LNCaP clone FGC (cell line): ENCODE data around the gene ZNF536.

Source experiments
- DNase-seq: peaks from one replicate; pipeline ENCODE4 v3.0.0-alpha.2; 2011; ENCODE audit warnings: low read depth
- H3K4me3 ChIP-seq: 2 replicates; pipeline ENCODE4 v1.5.1; 2011; ENCODE audit warnings: mild to moderate bottlenecking, low read depth, low read length, control low read depth
- TF ChIP-seq, protein P1 (sequence below): IDR thresholded peaks from 2 replicates; pipeline ENCODE4 v1.5.1; 2012; ENCODE audit warnings: mild to moderate bottlenecking; ENCODE audit not compliant: control insufficient read depth, insufficient read depth; ENCODE audit errors: extremely low read depth

ZNF536 gene

DNA sequence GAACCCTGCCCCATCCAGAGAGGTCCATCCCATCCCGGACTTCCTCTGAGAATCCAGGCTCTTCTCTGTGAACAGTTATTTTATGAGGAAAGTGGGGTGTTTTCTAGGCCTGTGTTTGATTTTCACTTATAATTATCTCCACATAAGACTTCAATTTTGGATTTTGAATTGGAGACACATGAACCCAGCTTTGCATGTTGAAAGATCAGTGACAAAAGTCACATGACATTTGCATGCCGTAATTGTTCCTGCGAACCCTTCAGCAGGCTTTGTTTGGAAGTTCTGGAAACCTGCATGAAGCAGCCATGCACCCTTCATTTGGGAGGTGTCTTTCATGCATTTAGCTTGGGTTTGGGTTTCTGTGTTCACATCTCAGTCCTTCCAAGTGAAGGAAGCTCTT, 44.9 kb upstream of the ZNF536 start:
- TF ChIP-seq, protein P1, sequence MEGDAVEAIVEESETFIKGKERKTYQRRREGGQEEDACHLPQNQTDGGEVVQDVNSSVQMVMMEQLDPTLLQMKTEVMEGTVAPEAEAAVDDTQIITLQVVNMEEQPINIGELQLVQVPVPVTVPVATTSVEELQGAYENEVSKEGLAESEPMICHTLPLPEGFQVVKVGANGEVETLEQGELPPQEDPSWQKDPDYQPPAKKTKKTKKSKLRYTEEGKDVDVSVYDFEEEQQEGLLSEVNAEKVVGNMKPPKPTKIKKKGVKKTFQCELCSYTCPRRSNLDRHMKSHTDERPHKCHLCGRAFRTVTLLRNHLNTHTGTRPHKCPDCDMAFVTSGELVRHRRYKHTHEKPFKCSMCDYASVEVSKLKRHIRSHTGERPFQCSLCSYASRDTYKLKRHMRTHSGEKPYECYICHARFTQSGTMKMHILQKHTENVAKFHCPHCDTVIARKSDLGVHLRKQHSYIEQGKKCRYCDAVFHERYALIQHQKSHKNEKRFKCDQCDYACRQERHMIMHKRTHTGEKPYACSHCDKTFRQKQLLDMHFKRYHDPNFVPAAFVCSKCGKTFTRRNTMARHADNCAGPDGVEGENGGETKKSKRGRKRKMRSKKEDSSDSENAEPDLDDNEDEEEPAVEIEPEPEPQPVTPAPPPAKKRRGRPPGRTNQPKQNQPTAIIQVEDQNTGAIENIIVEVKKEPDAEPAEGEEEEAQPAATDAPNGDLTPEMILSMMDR, result no peak

DNA sequence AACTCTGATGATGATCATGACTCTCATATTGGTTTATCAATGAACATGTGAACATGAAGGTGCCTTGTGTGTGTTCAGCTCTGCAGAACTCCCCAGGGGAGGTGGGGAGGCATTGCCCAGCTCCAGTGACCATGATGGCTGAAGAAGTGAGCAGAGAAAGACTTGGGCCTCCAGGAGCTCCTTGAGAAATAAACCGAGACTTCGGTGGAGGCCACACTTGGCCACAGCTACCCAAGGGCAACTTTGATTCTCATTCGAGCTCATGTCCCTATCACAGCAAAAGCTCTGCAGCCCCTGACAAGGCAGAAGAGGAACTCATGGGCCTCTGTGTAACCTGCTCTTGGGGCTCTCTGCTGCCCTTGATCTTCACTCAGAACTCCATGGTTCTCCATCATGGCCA, 44.1 kb upstream of the ZNF536 start:
- no peak overlapping the region for H3K4me3 ChIP-seq
- TF ChIP-seq, protein P1, result no peak
- DNase-seq, result no peak

More for the DNA sequence above, 44.9 kb upstream of the ZNF536 start:
- H3K4me3 ChIP-seq, result no peak overlapping the region
- no peak for DNase-seq

DNA sequence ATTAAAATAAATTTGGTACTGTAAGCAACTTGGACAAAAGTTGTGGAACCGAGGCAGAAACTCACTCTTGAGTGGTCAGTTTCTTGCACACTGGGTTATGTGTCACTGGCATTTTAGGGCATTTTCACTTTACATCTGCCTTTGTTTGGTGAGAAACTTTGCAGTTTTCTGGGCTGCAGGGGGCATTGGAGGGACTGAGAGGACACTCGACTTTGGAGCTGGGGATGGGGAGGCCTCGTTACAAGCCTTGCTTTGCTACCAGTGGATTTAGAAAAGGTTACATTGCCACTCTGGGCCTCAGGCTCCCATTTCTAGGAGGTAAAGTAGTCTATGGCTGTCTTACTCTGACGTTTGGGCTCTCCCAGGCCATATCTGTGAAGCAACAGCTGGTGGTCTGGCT, 41.9 kb upstream of the ZNF536 start:
- DNase-seq, result no peak

DNA sequence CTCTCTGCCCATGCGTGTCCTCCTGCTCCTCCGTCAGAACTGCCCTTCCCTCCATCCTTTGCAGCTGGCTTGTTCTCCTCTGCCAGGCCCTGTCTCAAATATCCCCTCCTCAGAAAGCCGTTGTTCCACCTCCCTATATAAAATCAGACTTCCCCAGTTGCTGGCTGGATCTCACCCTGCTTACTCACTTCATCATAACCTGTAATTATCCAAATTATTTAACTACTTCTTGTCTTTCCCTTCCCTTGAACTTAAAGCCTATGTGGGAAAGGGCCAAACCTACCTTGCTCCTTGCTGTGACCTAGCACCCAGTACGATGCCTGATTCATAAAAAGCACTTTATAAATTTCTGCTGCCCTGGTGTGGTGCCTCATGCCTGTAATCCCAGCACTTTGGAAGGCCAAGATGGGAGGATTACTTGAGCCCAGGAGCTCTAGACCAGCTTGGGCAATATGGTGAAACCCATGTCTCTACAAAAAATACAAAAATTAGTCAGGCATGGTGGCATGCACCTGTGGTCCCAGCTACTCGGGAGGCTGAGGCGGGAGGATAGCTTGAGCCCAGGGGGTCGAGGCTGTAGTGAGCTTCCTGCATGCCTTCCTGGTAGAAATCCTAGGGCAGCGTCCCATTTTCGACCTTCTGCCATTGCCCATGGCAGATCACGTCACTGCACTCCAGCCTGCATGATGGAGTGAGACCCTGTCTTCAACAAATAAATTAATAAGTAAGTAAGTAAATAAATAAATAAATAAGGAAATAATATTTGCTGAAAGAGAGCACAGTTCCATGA, 39.5 kb upstream of the ZNF536 start:
- H3K4me3 ChIP-seq, result no peak overlapping the region
- TF ChIP-seq, protein P1, result no peak
- DNase-seq, result no peak

More for the DNA sequence above, 41.9 kb upstream of the ZNF536 start:
- TF ChIP-seq, protein P1, result no peak
- H3K4me3 ChIP-seq, result no peak overlapping the region

DNA sequence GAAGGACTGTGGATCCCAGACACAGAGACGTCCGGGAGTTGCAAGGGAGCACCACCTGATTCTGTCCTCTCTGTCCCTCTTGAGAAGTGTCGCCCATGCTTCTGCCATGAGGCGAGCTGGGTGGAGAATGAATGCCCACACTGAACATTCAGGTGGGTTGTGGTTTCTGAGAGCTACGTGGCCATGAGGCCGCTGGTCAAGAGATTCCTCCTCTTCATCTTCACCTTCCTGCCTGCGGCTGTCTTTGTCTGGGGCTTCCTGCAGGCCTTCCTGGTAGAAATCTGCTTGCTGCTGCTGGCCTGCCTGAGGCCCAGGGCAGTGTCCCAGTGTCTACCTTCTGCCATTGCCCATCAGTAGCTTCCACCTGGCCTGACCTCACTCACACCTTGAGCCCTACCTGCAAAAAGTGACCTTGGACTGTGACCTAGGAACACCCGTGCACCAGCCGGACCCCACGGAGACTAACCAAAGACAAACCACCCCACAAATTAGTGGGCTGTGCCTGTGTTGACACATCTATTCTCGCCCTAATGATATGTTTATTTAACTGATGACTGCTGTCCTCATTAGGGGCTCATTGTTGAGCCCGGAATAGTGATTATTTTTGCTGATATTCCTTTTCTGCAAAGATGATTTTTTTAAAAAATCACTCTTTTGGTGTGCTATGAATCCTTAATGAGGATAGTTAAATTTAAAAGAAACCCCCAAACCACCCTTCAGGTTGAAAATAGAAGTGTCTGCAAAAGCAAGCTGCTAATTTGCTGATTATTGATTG, 38.7 kb upstream of the ZNF536 start:
- no peak overlapping the region for H3K4me3 ChIP-seq
- TF ChIP-seq, protein P1, result no peak
- no peak for DNase-seq

DNA sequence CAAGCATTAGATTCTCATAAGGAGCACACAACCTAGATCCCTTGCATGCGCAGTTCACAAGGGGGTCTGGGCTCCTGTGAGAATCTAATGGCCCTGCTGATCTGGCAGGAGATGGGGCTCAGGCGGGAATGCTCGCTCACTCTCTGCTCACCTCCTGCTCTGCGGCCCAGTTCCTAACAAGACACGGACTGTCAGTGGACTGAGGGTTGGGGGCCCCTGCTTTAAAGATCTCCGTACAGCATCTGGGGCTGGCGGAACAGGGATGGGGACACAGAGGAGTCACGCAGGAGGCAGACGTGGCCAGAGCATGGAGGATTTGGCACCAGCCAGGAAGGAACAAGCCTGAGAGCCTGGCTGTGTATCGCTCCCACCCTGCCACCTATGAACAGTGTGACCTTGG, 37.3 kb upstream of the ZNF536 start:
- DNase-seq, result no peak

More for the DNA sequence above, 37.3 kb upstream of the ZNF536 start:
- H3K4me3 ChIP-seq, result no peak overlapping the region
- TF ChIP-seq, protein P1, result no peak
